ENCODE data around the gene SGK2. TPM values are rescaled to one million over a fixed set of nuclear protein-coding genes. Genes with fewer than 3 reads are reported as not detected.

SGK2 gene
- total and polyA plus RNA-seq, 2 of the 13 experiments (the other 11 are each of a cell fraction or from before 2014, with no cell fraction given): 6.2 to 29.4 TPM

DNA sequence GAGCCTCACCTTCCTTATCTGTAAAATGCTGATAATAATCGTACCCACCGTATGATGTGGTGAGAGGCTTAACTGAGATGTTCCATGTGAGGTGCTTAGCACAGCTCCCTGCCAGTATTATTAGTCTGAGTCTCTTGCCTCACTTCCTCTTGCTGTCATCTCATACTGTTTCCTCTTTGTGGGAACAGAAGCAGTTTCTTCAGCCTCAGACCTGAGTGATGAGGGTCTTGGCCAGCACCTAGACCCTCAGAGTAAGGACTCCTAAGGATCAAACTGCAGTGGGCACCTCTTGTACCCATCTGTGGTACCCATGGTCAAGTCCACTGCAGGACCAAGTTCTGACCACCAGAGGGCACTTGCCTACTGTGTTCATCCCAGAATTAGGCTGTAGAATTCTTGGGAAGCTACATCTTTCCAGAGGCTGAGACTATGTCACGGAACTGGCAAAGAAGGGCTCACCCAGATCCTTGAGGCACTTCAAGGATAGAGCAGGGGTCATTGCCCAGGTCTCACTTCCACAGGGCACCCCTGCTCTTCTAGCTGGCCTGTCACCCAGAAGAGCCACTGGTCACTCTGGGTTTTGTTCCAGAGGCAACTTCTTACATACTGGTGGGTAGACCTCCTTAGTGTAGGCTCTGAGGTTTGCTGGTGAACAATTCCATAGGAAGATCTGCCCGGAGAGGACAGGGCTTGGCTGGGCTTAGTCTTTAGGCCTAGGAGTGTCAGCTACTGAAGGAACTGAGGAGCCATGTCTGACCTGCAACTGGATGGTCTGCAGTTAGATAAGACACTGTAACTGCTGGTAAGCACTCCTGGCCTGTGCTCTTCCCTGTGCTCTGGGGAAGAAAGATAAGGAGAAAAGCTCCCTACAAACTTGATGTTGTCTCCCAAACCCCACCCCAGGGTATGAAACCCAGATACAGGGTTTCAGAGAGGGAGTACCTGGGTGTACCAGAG lies 20.6 kb upstream of the SGK2 start (continued):
- TF ChIP-seq, protein P1, sequence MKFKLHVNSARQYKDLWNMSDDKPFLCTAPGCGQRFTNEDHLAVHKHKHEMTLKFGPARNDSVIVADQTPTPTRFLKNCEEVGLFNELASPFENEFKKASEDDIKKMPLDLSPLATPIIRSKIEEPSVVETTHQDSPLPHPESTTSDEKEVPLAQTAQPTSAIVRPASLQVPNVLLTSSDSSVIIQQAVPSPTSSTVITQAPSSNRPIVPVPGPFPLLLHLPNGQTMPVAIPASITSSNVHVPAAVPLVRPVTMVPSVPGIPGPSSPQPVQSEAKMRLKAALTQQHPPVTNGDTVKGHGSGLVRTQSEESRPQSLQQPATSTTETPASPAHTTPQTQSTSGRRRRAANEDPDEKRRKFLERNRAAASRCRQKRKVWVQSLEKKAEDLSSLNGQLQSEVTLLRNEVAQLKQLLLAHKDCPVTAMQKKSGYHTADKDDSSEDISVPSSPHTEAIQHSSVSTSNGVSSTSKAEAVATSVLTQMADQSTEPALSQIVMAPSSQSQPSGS (CRISPR knock-in tag; IDR thresholded peaks at IDR 0.05): peak; percentile 43; the same call in 1 of the 2 replicates
- TF ChIP-seq SP140L (CRISPR knock-in tag; IDR thresholded peaks at IDR 0.05; ENCODE audit: borderline replicate concordance): no peak
- TF ChIP-seq, protein P2, sequence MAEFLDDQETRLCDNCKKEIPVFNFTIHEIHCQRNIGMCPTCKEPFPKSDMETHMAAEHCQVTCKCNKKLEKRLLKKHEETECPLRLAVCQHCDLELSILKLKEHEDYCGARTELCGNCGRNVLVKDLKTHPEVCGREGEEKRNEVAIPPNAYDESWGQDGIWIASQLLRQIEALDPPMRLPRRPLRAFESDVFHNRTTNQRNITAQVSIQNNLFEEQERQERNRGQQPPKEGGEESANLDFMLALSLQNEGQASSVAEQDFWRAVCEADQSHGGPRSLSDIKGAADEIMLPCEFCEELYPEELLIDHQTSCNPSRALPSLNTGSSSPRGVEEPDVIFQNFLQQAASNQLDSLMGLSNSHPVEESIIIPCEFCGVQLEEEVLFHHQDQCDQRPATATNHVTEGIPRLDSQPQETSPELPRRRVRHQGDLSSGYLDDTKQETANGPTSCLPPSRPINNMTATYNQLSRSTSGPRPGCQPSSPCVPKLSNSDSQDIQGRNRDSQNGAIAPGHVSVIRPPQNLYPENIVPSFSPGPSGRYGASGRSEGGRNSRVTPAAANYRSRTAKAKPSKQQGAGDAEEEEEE (CRISPR knock-in tag; IDR thresholded peaks at IDR 0.05; ENCODE audit: borderline replicate concordance): 0 out of 2 replicates have a peak, but pooled peaks have one; percentile 36
- no peak for TF ChIP-seq HNF4G (IDR thresholded peaks at IDR 0.05; ENCODE audit: borderline replicate concordance, low read depth, low read length)
- TF ChIP-seq HNF4G (CRISPR knock-in tag; IDR thresholded peaks at IDR 0.05; ENCODE audit: borderline replicate concordance, low read depth): peak; percentile 82
- no peak for TF ChIP-seq ZMAT3 (CRISPR knock-in tag; conservative IDR thresholded peaks at IDR 0.05)
- no peak for TF ChIP-seq FOXP1 (IDR thresholded peaks at IDR 0.05)
- TF ChIP-seq FOXP1 (CRISPR knock-in tag; IDR thresholded peaks at IDR 0.05): no peak
- TF ChIP-seq ZNF225 (CRISPR knock-in tag; IDR thresholded peaks at IDR 0.05): no peak; the same call in 1 of the 2 replicates
- TF ChIP-seq HMGA1 (CRISPR knock-in tag; conservative IDR thresholded peaks at IDR 0.05): 0 out of 2 replicates have a peak, but pooled peaks have one; percentile 75
- TF ChIP-seq, protein P3, sequence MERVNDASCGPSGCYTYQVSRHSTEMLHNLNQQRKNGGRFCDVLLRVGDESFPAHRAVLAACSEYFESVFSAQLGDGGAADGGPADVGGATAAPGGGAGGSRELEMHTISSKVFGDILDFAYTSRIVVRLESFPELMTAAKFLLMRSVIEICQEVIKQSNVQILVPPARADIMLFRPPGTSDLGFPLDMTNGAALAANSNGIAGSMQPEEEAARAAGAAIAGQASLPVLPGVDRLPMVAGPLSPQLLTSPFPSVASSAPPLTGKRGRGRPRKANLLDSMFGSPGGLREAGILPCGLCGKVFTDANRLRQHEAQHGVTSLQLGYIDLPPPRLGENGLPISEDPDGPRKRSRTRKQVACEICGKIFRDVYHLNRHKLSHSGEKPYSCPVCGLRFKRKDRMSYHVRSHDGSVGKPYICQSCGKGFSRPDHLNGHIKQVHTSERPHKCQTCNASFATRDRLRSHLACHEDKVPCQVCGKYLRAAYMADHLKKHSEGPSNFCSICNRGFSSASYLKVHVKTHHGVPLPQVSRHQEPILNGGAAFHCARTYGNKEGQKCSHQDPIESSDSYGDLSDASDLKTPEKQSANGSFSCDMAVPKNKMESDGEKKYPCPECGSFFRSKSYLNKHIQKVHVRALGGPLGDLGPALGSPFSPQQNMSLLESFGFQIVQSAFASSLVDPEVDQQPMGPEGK (CRISPR knock-in tag; IDR thresholded peaks at IDR 0.05): peak; percentile 39; the same call in 1 of the 2 replicates
- TF ChIP-seq ZNF230 (CRISPR knock-in tag; IDR thresholded peaks at IDR 0.05): peak; percentile 67; the same call in 1 of the 2 replicates
- TF ChIP-seq, protein P4, sequence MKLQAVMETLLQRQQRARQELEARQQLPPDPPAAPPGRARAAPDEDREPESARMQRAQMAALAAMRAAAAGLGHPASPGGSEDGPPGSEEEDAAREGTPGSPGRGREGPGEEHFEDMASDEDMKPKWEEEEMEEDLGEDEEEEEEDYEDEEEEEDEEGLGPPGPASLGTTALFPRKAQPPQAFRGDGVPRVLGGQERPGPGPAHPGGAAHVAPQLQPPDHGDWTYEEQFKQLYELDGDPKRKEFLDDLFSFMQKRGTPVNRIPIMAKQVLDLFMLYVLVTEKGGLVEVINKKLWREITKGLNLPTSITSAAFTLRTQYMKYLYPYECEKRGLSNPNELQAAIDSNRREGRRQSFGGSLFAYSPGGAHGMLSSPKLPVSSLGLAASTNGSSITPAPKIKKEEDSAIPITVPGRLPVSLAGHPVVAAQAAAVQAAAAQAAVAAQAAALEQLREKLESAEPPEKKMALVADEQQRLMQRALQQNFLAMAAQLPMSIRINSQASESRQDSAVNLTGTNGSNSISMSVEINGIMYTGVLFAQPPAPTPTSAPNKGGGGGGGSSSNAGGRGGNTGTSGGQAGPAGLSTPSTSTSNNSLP (IDR thresholded peaks at IDR 0.05; ENCODE audit: low read depth, low read length): 0 out of 2 replicates have a peak, but pooled peaks have one; percentile 9
- 0 out of 2 replicates have a peak, but pooled peaks have one; percentile 20 for TF ChIP-seq ZMYM4 (CRISPR knock-in tag; IDR thresholded peaks at IDR 0.05)
- 0 out of 2 replicates have a peak, but pooled peaks have one; percentile 12 for TF ChIP-seq NFE2 (CRISPR knock-in tag; IDR thresholded peaks at IDR 0.05)
- TF ChIP-seq, protein P5, sequence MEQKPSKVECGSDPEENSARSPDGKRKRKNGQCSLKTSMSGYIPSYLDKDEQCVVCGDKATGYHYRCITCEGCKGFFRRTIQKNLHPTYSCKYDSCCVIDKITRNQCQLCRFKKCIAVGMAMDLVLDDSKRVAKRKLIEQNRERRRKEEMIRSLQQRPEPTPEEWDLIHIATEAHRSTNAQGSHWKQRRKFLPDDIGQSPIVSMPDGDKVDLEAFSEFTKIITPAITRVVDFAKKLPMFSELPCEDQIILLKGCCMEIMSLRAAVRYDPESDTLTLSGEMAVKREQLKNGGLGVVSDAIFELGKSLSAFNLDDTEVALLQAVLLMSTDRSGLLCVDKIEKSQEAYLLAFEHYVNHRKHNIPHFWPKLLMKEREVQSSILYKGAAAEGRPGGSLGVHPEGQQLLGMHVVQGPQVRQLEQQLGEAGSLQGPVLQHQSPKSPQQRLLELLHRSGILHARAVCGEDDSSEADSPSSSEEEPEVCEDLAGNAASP (CRISPR knock-in tag; IDR thresholded peaks at IDR 0.05; ENCODE audit: borderline replicate concordance): peak; percentile 83
- TF ChIP-seq ZBTB38 (CRISPR knock-in tag; IDR thresholded peaks at IDR 0.05): 0 out of 2 replicates have a peak, but pooled peaks have one; percentile 42
- no peak for TF ChIP-seq ZNF441 (CRISPR knock-in tag; IDR thresholded peaks at IDR 0.05; ENCODE audit: borderline replicate concordance)
- peak; percentile 52 for TF ChIP-seq GATAD2A (CRISPR knock-in tag; IDR thresholded peaks at IDR 0.05)
- peak; percentile 100 for TF ChIP-seq SMC3 (IDR thresholded peaks at IDR 0.05; ENCODE audit: low read length)
- 0 out of 2 replicates have a peak, but pooled peaks have one; percentile 32 for TF ChIP-seq ZNF775 (CRISPR knock-in tag; IDR thresholded peaks at IDR 0.05; ENCODE audit: borderline replicate concordance)

Measured in HepG2 (cell line).